ENCODE measurements around the gene OR52E8.

Gene OR52E8

GRCh38 chr11:5807580-5807979, 49.9 kb downstream of the OR52E8 start:
- no peak for DNase-seq (ENCODE audit: low read depth)

All from T-helper 22 cell (primary cell).